ENCODE data around the gene CELF1. TPM values are rescaled to one million over a fixed set of nuclear protein-coding genes. Genes with fewer than 3 reads are reported as not detected.

Gene CELF1
- polyA plus RNA-seq, 1 donor (not counting 4 experiments of a cell fraction or from before 2014, with no cell fraction given) = 110 TPM

DNA sequence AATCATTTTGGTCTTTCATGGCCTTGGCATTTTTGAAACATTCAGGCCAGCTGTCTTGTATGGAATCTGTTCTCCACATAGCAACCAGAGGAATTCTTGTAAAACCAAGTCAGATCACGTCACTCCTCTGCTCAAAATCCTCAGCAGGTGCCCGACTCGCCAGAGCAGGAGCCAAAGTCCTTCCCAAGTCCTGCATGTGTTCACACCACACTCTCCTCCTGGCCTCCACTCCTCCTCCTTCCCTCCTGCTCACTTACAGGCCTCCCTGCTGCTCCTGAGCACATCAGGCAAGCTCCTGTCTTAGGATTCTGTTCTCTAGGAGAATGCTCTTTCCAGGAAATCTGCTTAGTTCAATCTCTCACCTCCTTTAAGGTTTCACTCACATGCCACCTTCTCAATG lies 119.8 kb downstream of the CELF1 start:
- no peak for FAIRE-seq

DNA sequence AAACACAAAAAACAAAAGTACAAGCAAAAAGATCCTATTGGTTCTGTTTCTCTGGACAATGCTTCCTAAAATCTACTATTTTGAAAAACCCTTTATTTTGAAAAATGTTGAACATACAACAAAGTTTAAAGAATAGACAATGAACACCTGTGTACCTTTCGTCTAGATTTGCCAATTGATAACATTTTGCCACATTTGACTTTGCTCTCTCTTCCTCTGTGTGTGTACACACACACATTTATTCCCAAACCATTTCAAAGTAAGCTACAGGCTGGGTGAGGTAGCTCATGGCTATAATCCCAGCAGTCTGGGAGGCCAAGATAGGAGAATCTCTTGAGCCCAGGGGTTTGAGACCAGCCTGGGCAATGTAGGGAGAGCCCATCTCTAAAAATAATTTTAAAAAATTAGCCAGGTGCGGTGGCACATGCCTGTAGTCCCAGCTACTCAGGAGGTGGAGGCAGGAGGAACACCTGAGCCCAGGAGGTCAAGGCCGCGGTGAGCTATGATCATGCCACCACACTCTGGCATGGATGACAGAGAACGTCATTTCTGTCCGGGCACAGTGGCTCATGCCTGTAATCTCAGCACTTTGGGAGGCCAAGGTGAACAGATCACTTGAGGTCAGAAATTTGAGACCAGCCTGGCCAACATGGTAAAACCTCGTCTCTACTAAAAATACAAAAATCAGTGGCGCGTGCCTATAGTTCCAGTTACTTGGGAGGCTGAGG lies 121.4 kb downstream of the CELF1 start:
- H3K9me1 ChIP-seq (ENCODE audit: control insufficient read depth, extremely low read depth, insufficient read depth, low read length) = no peaks in the 10 kb centered on the region
- H3K36me3 ChIP-seq (ENCODE audit: control insufficient read depth in 2 of 2, extremely low read depth in 1 of 2, insufficient read depth in 2 of 2, low read length in 2 of 2) = no peaks in the 10 kb centered on the region
- no peaks in the 10 kb centered on the region for H3K27me3 ChIP-seq (ENCODE audit: control insufficient read depth, extremely low read depth, insufficient read depth, low read length)
- no peak for DNase-seq (ENCODE audit: low read depth, low spot score)
- FAIRE-seq = no peak
- no peak overlapping the region for H2AFZ ChIP-seq (ENCODE audit: control insufficient read depth, low read length)
- no peak overlapping the region for H3K9ac ChIP-seq (ENCODE audit: control insufficient read depth, extremely low read depth, insufficient read depth, low read length)
- TF ChIP-seq, protein P1, sequence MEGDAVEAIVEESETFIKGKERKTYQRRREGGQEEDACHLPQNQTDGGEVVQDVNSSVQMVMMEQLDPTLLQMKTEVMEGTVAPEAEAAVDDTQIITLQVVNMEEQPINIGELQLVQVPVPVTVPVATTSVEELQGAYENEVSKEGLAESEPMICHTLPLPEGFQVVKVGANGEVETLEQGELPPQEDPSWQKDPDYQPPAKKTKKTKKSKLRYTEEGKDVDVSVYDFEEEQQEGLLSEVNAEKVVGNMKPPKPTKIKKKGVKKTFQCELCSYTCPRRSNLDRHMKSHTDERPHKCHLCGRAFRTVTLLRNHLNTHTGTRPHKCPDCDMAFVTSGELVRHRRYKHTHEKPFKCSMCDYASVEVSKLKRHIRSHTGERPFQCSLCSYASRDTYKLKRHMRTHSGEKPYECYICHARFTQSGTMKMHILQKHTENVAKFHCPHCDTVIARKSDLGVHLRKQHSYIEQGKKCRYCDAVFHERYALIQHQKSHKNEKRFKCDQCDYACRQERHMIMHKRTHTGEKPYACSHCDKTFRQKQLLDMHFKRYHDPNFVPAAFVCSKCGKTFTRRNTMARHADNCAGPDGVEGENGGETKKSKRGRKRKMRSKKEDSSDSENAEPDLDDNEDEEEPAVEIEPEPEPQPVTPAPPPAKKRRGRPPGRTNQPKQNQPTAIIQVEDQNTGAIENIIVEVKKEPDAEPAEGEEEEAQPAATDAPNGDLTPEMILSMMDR (optimal IDR thresholded peaks at IDR 0.05 in 1 of 3, IDR thresholded peaks at IDR 0.05 in 1 of 3, conservative IDR thresholded peaks at IDR 0.05 in 1 of 3; ENCODE audit: extremely low read depth in 1 of 3, insufficient read depth in 2 of 3, low read length in 3 of 3) = no peak
- no peak for TF ChIP-seq EZH2 (IDR thresholded peaks at IDR 0.05; ENCODE audit: low read length)
- H3K79me2 ChIP-seq (ENCODE audit: control insufficient read depth, insufficient read depth, low read length) = no peaks in the 10 kb centered on the region
- no peak overlapping the region for H3K4me2 ChIP-seq (ENCODE audit: control insufficient read depth, extremely low read depth, insufficient read depth, low read depth, low read length)
- dilution Hi-C loops (cut with MboI; ENCODE audit: extremely low pct_ligation_motif_present, low sequenced_read_pairs) = no loop called here
- no peak overlapping the region for H3K4me3 ChIP-seq (ENCODE audit: control insufficient read depth in 2 of 3, extremely low read depth in 1 of 3, insufficient read depth in 2 of 3, low read depth in 1 of 3, low read length in 3 of 3)
- no peaks in the 10 kb centered on the region for H3K4me1 ChIP-seq (ENCODE audit: control insufficient read depth, extremely low read depth, insufficient read depth, low read length)
- H4K20me1 ChIP-seq (ENCODE audit: control insufficient read depth, extremely low read depth, insufficient read depth, low read length) = no peaks in the 10 kb centered on the region
- H3K27ac ChIP-seq (ENCODE audit: control insufficient read depth, insufficient read depth, low read length) = no peak overlapping the region
- no peaks in the 10 kb centered on the region for H3K9me3 ChIP-seq (ENCODE audit: control insufficient read depth, low read depth, low read length)

More for the DNA sequence above, 119.8 kb downstream of the CELF1 start:
- Histone ChIP-seq H3K27ac (ENCODE audit: control insufficient read depth, insufficient read depth, low read length) (no peak overlapping the region), H3K4me2 (ENCODE audit: control insufficient read depth, extremely low read depth, insufficient read depth, low read depth, low read length) (no peak overlapping the region), H2AFZ (ENCODE audit: control insufficient read depth, low read length) (no peak overlapping the region), H4K20me1 (ENCODE audit: control insufficient read depth, extremely low read depth, insufficient read depth, low read length) (no peaks in the 10 kb centered on the region), H3K9me1 (ENCODE audit: control insufficient read depth, extremely low read depth, insufficient read depth, low read length) (no peaks in the 10 kb centered on the region), H3K9me3 (ENCODE audit: control insufficient read depth, low read depth, low read length) (no peaks in the 10 kb centered on the region), H3K9ac (ENCODE audit: control insufficient read depth, extremely low read depth, insufficient read depth, low read length) (no peak overlapping the region), H3K27me3 (ENCODE audit: control insufficient read depth, extremely low read depth, insufficient read depth, low read length) (no peaks in the 10 kb centered on the region), H3K4me1 (ENCODE audit: control insufficient read depth, extremely low read depth, insufficient read depth, low read length) (no peaks in the 10 kb centered on the region), H3K36me3 (ENCODE audit: control insufficient read depth in 2 of 2, extremely low read depth in 1 of 2, insufficient read depth in 2 of 2, low read length in 2 of 2) (no peaks in the 10 kb centered on the region), H3K79me2 (ENCODE audit: control insufficient read depth, insufficient read depth, low read length) (no peaks in the 10 kb centered on the region), H3K4me3 (ENCODE audit: control insufficient read depth in 2 of 3, extremely low read depth in 1 of 3, insufficient read depth in 2 of 3, low read depth in 1 of 3, low read length in 3 of 3) (no peak overlapping the region)
- dilution Hi-C loops (cut with MboI; ENCODE audit: extremely low pct_ligation_motif_present, low sequenced_read_pairs) = no loop called here
- DNase-seq (ENCODE audit: low read depth, low spot score) = no peak
- TF ChIP-seq, protein P1 (optimal IDR thresholded peaks at IDR 0.05 in 1 of 3, IDR thresholded peaks at IDR 0.05 in 1 of 3, conservative IDR thresholded peaks at IDR 0.05 in 1 of 3; ENCODE audit: extremely low read depth in 1 of 3, insufficient read depth in 2 of 3, low read length in 3 of 3) = no peak
- TF ChIP-seq EZH2 (IDR thresholded peaks at IDR 0.05; ENCODE audit: low read length) = no peak

Measured in keratinocyte (primary cell).